CD4-positive, alpha-beta T cell treated with Interferon gamma for 1 hour (primary cell): ENCODE measurements around the gene NUP62.
"Not testable (repeated sequence)": the region's sequence is repeated elsewhere in the genome, so short reads cannot be mapped to it uniquely, and the experiment has no call there.

Experiments
- DNase-seq: peaks from one replicate; pipeline ENCODE4 v3.0.0-alpha.2; 2020

The NUP62 gene

GRCh38 chr19:49929121-49929610, at the start of gene NUP62, which contains the start of gene ATF5:
NUP62 (minus strand) TSS chr19:49929504; CDS start chr19:49909807, 19,697 bp downstream.
ATF5 (plus strand) TSS chr19:49929205; CDS start chr19:49930851, 1,646 bp downstream.
- peak; percentile 89 for DNase-seq

GRCh38 chr19:49978324-49978723, 49.0 kb upstream of the NUP62 start:
- DNase-seq, result no peak

- DNase-seq, result no peak
Observed at GRCh38 chr19:49977881-49978280, 48.6 kb upstream of the NUP62 start.

DNA sequence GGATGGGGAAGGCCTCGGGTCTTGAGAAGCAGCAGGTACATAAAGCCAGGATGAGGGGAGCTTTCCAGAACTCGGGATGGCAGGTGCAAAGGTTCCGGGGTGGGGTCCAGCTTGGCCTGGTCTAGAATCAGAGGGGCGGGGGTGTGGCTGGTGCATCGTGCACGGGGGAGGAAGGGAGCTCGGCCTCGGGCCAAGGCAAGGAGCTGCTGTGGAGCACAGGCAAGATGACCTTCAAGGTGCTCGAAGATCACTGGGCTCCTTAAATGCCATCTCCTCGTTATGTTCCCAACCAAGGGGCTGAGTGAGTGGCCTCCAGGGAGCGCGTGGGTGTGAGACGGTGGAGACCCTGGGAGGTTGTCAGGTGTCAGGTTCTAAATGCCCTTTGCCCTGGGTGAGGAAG, 47.8 kb upstream of the NUP62 start:
- no peak for DNase-seq

DNA sequence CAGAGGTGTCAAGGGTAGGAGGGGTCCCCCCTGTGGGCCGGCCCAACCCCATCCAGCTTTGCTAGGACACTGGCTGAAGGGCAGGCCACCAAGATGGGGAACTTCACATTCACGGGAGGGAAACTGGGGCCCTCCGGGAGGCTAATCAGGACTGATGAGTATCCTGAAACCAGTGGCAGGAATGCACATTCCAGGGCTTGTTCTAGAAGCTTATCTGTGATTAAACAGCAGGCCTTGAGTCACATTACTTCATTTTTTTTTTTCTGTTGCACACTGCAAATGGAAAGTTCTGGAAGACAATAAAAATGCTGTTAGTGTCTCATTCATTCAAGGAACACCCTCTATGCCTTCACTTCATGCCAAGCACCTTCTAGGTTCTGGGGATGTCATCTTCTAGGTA, 47.2 kb upstream of the NUP62 start:
- DNase-seq, result no peak

GRCh38 chr19:49975051-49975450, 45.7 kb upstream of the NUP62 start:
- no peak for DNase-seq

DNA sequence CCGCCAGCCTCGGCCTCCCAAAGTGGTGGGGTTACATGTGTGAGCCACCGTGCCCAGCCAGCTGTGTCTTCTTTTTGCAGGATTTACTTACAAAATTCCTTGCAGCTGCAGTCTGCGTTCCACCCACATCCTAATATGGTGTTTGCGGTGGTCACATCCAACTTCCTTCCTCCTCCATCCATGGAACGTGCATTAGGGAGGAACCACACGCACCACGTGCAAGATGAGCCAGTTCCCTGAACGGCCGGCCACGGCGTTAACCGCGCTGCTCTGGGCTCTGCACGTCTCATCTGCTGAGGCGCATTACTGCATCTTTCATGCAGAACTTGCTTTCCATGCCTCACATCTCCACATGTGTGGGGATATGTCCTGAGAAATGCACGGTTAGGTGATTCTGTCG, 44.7 kb upstream of the NUP62 start:
- no peak for DNase-seq

- DNase-seq, result no peak
Observed at GRCh38 chr19:49972841-49973240, 43.5 kb upstream of the NUP62 start.

- DNase-seq, result no peak
Observed at GRCh38 chr19:49971991-49972411, 42.7 kb upstream of the NUP62 start.

DNA sequence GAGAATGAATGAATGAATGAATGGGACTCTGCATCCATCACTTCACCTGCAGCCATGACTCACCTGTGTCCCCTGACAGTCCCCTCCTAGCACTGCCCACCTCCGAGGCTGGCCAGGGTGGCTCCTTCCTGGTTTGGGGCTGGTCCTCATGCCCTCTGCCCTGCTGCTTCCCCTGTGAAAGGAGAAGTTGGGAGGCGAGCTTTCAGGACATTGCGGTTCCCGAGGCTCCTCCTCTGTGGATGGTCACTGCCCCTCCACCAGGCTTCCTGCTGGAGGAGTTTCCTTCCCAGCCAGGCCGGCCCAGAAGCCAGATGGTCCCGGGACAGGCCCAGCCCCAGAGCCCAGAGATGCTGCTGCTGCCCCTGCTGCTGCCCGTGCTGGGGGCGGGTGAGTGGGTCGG, 40.1 kb upstream of the NUP62 start:
- not testable (repeated sequence) for DNase-seq

DNA sequence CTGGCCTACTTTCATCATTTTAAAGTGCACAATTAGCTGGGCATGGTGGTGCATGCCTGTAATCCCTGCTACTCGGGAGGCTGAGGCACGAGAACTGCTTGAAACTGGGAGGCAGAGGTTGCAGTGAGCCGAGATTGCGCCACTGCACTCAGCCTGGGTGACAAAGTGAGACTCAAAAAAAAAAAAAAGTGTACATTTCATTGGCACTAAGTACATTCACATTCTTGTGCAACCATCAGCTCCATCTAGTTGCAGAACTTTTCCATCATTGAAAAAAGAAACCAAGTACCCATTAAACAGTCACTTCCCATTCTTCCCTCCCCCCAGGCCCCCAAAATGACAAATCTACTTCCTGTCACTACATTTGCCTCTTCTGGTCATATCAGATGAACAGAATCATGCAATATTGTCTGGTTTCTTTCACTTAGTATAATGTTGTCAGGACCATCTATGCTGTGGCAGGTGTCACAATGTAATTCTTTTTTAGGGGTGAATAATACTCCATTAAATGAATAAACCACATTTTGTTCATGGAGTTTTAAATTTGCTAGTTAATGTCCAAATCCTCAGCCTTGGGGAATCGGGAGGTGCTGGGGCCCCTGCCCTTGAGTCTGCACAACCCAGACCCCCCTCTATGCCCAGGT, 39.1 kb upstream of the NUP62 start:
- DNase-seq, result peak; percentile 18

DNA sequence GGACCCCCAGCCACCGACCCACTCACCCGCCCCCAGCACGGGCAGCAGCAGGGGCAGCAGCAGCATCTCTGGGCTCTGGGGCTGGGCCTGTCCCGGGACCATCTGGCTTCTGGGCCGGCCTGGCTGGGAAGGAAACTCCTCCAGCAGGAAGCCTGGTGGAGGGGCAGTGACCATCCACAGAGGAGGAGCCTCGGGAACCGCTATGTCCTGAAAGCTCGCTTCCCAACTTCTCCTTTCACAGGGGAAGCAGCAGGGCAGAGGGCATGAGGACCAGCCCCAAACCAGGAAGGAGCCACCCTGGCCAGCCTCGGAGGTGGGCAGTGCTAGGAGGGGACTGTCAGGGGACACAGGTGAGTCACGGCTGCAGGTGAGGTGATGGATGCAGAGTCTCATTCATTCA, 31.7 kb upstream of the NUP62 start, which contains the start of gene SIGLEC11:
SIGLEC11 (minus strand) TSS at position 193 of the 400 bp plus-strand sequence; CDS start at position 102, 91 bp downstream.
- not testable (repeated sequence) for DNase-seq

DNA sequence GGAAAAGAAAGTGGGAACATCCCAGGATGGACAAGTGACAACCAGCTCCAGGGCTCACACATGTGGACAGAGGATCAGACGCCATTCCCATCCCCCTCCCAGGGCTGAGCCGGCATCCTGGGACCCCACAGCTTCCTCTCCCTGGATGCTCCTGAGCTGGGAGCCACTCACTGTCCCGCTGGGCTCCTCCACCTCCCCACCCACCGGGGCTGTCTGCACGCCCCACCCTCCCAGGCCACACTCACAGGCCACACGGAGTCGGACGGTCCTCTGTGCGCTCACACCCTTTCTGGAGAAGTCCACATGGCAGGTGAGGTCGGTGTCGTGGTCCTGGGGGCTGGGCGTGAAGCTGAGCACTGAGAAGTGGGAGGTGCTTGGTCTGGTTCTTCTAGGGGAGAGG, 30.6 kb upstream of the NUP62 start:
- DNase-seq, result not testable (repeated sequence)

DNA sequence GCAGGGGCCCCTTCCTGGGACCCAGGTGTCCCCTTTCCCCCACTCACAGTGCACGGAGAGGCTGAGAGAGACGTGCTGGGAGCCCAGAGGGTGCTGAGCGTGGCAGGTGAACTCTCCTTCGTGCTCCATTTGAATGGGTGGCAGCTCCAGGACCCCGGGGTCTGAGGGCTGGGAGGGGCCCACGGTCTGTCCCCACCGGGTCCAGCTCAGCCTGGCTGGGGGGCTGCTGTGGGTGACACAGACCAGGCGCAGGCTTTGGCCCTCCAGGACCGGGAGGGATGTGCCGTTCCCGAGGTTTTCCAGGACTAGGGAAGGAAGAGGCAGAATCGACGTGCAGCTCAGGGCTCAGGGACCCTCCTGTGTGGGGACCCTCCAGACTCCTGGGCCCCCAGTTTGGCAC, 29.3 kb upstream of the NUP62 start:
- not testable (repeated sequence) for DNase-seq

- DNase-seq, result not testable (repeated sequence)
Observed at GRCh38 chr19:49958144-49958543, 28.8 kb upstream of the NUP62 start.

- no peak for DNase-seq
Observed at GRCh38 chr19:49957262-49957915, 28.1 kb upstream of the NUP62 start.

GRCh38 chr19:49956115-49956495, 26.8 kb upstream of the NUP62 start:
- no peak for DNase-seq

GRCh38 chr19:49954933-49955332, 25.6 kb upstream of the NUP62 start:
- no peak for DNase-seq

DNA sequence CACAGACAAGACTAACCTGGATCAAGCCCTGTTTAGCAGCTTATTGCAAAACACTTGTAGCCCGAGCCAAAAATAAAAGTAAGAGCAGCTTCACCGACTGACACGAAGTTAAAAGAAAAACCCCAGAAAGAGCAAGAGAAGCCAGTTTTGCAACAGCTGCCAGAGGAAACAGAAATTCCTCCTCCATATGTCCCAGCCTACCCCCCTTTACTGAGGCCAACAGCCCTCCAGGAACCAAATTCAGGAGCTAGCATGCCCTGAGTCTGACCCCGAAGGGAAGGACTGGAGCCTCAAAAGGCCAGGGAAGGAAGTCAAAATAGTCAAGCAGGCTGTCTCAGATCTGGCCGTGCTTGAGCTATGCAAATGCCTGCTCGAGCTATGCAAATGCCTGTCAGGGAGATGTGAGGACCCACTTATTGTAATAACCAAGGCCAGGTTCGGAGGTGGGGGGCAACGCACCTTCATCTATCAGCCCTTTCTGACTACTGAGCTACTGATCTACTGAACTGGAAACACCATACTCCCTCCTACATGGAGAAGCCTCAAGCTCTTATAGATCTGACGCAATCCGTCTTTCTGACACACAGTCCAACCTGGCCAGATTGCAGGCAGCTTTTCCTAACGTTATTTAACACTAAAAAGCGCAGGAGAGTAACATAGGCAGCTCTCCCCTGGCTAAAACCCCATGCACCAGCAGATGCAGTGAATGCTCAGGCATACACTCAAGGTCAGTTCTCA, 25.0 kb upstream of the NUP62 start:
- DNase-seq, result no peak

DNA sequence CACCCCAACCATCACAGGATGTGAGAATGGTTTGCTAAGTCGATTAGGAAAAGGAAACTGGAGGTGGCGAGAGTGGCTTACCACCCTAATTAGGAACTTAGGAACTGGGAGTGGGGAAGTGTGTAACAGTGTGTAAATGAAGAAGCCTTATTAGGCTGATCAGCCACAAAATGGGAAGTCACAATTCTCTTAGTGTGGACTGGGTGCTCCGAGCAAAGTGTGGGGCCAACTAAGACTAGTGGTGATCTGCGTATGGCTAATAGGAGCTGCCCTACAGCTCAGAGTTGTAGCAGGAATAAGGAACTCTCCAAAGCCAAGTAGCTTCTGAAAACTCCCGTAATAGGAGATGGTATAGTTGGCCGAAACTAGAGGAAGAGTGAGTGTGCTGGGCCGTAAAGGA, 24.1 kb upstream of the NUP62 start:
- DNase-seq, result no peak

DNA sequence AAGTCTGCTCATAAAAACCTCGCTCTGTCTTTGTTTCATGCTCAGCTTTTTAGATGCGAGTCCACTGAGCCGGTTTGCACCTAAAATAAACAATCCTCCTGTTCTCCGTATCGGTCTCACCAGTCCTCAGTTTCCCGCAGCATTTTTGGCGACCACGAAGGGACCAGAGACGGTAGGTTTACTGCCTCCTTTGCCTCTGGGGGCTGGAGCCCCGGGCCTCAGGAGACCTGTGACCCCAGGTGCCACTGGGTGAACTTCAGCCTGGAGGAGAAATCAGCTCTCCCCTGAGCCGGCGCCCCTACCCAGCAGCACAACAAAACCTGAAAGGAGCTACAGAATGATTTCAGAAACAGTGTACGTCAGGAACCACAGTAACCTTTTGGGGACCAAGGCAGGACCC, 23.6 kb upstream of the NUP62 start:
- no peak for DNase-seq

DNA sequence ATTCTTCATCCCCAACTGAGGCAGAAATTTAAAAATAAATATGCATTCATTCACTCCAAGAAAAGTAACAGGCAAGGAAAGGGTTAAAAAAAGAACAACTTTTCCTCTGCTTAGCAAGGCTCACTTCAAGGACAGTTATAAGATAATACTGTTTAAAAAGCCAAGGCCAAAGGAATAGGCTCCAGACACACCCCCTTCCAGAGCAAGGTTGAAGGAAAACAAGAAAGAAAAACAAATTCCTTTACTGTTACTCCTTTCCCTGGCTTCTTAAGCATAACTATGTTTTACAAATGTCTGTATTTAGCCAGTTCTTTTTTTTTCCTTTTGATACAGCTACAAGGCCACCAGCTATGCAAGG, 23.2 kb upstream of the NUP62 start:
- no peak for DNase-seq

- no peak for DNase-seq
Observed at GRCh38 chr19:49951806-49952478, 22.6 kb upstream of the NUP62 start.
